ENCODE results near the gene TOR1B.
"Not testable (repeated sequence)": the region's sequence is repeated elsewhere in the genome, so short reads cannot be mapped to it uniquely, and the experiment has no call there.

The TOR1B gene

GRCh38 chr9:129786481-129786880 lies 16.5 kb upstream of the TOR1B start:
- Histone ChIP-seq H3K9me3 (ENCODE audit: severe bottlenecking) (no peaks in the 10 kb centered on the region), H3K4me3 (ENCODE audit: severe bottlenecking) (no peak overlapping the region), H3K36me3 (ENCODE audit: low read depth) (no peaks in the 10 kb centered on the region), H3K27ac (ENCODE audit: poor library complexity, severe bottlenecking) (no peak overlapping the region), H3K27me3 (ENCODE audit: insufficient read depth, poor library complexity, severe bottlenecking) (no peaks in the 10 kb centered on the region), H3K4me1 (ENCODE audit: insufficient read depth, poor library complexity, severe bottlenecking) (no peaks in the 10 kb centered on the region)
- ATAC-seq (ENCODE audit: low read depth) = no peak
- no peak for DNase-seq (ENCODE audit: low spot score)
- TF ChIP-seq CTCF (IDR thresholded peaks at IDR 0.05; ENCODE audit: poor library complexity, severe bottlenecking) = no peak

GRCh38 chr9:129794549-129794948 lies 8.4 kb upstream of the TOR1B start:
- ATAC-seq (ENCODE audit: low read depth) = no peak
- Histone ChIP-seq H3K4me3 (ENCODE audit: severe bottlenecking) (no peak overlapping the region), H3K27ac (ENCODE audit: poor library complexity, severe bottlenecking) (no peak overlapping the region), H3K9me3 (ENCODE audit: severe bottlenecking) (no peaks in the 10 kb centered on the region), H3K36me3 (ENCODE audit: low read depth) (no peaks in the 10 kb centered on the region), H3K4me1 (ENCODE audit: insufficient read depth, poor library complexity, severe bottlenecking) (no peaks in the 10 kb centered on the region), H3K27me3 (ENCODE audit: insufficient read depth, poor library complexity, severe bottlenecking) (no peaks in the 10 kb centered on the region)
- no peak for DNase-seq (ENCODE audit: low spot score)
- TF ChIP-seq CTCF (IDR thresholded peaks at IDR 0.05; ENCODE audit: poor library complexity, severe bottlenecking) = no peak

GRCh38 chr9:129796029-129796428 lies 7.0 kb upstream of the TOR1B start:
- not testable (repeated sequence) for H3K4me3 ChIP-seq (ENCODE audit: severe bottlenecking); H3K36me3 ChIP-seq (ENCODE audit: low read depth); H3K27me3 ChIP-seq (ENCODE audit: insufficient read depth, poor library complexity, severe bottlenecking); ATAC-seq (ENCODE audit: low read depth); H3K27ac ChIP-seq (ENCODE audit: poor library complexity, severe bottlenecking); H3K9me3 ChIP-seq (ENCODE audit: severe bottlenecking); H3K4me1 ChIP-seq (ENCODE audit: insufficient read depth, poor library complexity, severe bottlenecking); DNase-seq (ENCODE audit: low spot score)

GRCh38 chr9:129798973-129799372 lies 4.0 kb upstream of the TOR1B start:
- Histone ChIP-seq H3K27ac (ENCODE audit: poor library complexity, severe bottlenecking) (no peak overlapping the region), H3K27me3 (ENCODE audit: insufficient read depth, poor library complexity, severe bottlenecking) (no peaks in the 10 kb centered on the region), H3K9me3 (ENCODE audit: severe bottlenecking) (no peaks in the 10 kb centered on the region), H3K4me3 (ENCODE audit: severe bottlenecking) (no peak overlapping the region), H3K36me3 (ENCODE audit: low read depth) (no peaks in the 10 kb centered on the region), H3K4me1 (ENCODE audit: insufficient read depth, poor library complexity, severe bottlenecking) (no peaks in the 10 kb centered on the region)
- ATAC-seq (ENCODE audit: low read depth) (no peak), DNase-seq (ENCODE audit: low spot score) (no peak)
- no peak for TF ChIP-seq CTCF (IDR thresholded peaks at IDR 0.05; ENCODE audit: poor library complexity, severe bottlenecking)

GRCh38 chr9:129801504-129801903 lies 1.5 kb upstream of the TOR1B start:
- TF ChIP-seq CTCF (IDR thresholded peaks at IDR 0.05; ENCODE audit: poor library complexity, severe bottlenecking) = no peak
- H3K27me3 ChIP-seq (ENCODE audit: insufficient read depth, poor library complexity, severe bottlenecking) = no peaks in the 10 kb centered on the region

More at GRCh38 chr9:129801504-129801903, 1.5 kb upstream of the TOR1B start:
- Histone ChIP-seq H3K27ac (ENCODE audit: poor library complexity, severe bottlenecking) (no peak overlapping the region), H3K9me3 (ENCODE audit: severe bottlenecking) (no peaks in the 10 kb centered on the region), H3K36me3 (ENCODE audit: low read depth) (0 out of 2 replicates have a peak, but pooled peaks cover 8% of the 10 kb centered on the region), H3K4me3 (ENCODE audit: severe bottlenecking) (no peak overlapping the region), H3K4me1 (ENCODE audit: insufficient read depth, poor library complexity, severe bottlenecking) (no peaks in the 10 kb centered on the region)
- DNase-seq (ENCODE audit: low spot score) (no peak), ATAC-seq (ENCODE audit: low read depth) (no peak)
